Measurements from ENCODE around the gene ZNF865. TPM values are rescaled to one million over a fixed set of nuclear protein-coding genes. Genes with fewer than 3 reads are reported as not detected.
A peak's percentile ranks its signal among the peaks of the same experiment; 100 is the strongest.

ZNF865 gene
- total RNA-seq, 2 experiments from 2014 or later, result 18.3 to 18.6 TPM

DNA sequence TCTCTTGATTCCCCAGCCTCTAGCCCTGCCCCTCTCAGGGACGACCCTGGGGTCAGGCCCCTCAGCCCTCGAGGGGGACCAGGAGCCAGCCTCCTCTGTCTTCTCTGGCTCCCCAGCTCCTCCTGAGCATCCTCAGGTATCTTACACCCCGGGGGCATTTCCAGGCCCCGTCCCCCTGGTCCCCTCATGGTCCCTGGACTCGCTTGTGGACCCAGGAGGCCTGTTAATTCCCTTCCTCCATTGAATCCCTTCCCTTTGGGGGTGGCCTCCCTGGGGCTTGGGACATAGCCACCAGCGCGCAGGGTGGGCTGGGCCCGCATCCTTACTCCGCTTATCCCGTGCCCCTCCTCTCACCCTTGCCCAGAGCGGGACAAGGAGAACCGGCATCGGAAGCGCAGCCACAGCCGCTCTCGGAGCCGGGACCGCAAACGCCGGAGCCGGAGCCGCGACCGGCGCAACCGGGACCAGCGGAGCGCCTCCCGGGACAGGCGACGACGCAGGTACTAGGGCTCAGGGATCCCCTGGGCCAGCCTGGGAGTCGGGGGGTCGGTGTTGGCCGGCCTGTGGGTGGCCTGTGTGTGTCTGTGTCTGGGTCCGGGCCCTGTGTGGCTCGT, 53.5 kb downstream of the ZNF865 start:
- DNase-seq (no peak), ATAC-seq (ENCODE audit: low read depth) (no peak)
- Mint-ChIP-seq H3K4me1 (peaks cover 31% of the 10 kb centered on the region), H3K4me3 (no peak overlapping the region), H3K27me3 (no peaks in the 10 kb centered on the region), H3K27ac (no peak overlapping the region), H3K9me3 (no peaks in the 10 kb centered on the region), H3K36me3 (peaks cover 32% of the 10 kb centered on the region)
- POLR2A ChIA-PET, result no interaction called here

DNA sequence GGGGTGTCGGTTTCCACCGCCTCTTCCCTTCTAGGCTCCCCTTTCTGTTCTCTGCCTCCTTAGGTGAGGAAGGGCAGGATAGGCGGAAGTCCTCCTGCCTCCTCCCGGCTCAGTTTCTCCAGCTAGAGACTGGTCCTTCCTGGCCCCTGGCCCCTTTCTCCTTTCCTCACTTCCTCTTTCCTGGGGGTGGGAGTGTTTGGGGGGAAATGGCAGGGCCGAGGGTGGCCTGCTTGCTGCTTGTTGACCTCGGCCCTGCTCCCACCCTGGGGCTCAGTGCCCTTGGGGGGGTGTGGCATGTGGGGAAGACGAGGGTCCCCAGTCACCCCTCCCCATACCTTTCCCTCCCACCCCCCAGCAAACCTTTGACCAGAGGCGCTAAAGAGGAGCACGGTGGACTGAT, 54.4 kb downstream of the ZNF865 start:
- Mint-ChIP-seq H3K27ac (peak overlapping the region; percentile 79), H3K36me3 (peaks cover 32% of the 10 kb centered on the region), H3K4me1 (peaks cover 31% of the 10 kb centered on the region), H3K9me3 (no peaks in the 10 kb centered on the region), H3K4me3 (no peak overlapping the region), H3K27me3 (no peaks in the 10 kb centered on the region)
- POLR2A ChIA-PET, result interaction anchor here (1.2 kb wide), 1 partner anchor 13 kb away, joined by 3 read pairs; no protein-coding TSS in a partner anchor
- DNase-seq, result no peak
- ATAC-seq (ENCODE audit: low read depth), result no peak

DNA sequence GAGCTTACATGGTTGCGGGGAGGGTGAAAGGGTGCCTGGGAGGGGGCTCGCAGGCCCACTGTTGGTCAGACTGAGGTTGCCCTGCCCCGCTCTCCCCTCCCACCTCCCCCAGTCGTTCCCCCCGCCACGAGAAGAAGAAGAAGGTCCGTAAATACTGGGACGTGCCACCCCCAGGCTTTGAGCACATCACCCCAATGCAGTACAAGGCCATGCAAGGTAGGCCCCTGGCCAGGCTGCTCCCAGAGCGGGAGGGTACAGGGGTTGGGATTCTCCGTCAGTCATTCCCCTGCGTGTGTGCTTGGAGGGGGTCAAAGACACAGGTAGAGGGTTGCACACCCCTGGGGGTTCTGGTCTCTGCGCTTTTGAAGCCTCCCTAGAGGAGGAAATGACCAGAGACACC, 55.0 kb downstream of the ZNF865 start:
- Mint-ChIP-seq H3K4me1 (peaks cover 31% of the 10 kb centered on the region), H3K27ac (no peak overlapping the region)
- no peak for ATAC-seq (ENCODE audit: low read depth)

DNA sequence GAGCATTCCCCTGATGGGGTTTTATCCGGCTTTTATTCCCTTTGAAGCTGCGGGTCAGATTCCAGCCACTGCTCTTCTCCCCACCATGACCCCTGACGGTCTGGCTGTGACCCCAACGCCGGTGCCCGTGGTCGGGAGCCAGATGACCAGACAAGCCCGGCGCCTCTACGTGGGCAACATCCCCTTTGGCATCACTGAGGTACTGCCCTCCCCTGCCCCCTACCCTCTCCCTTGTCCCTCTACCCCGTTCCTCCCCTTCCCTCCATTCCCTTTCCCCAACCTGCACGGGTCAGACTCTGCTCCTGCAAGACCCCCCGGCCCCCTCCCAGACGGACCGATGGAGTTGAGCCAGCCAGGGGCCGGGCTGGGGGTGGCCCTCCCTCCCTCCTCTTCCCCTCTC, 55.5 kb downstream of the ZNF865 start:
- Mint-ChIP-seq H3K9me3 (no peaks in the 10 kb centered on the region), H3K27ac (no peak overlapping the region), H3K4me3 (no peak overlapping the region), H3K36me3 (peaks cover 29% of the 10 kb centered on the region), H3K4me1 (peaks cover 29% of the 10 kb centered on the region), H3K27me3 (no peaks in the 10 kb centered on the region)
- POLR2A ChIA-PET, result no interaction called here
- no peak for ATAC-seq (ENCODE audit: low read depth)
- no peak for DNase-seq

More for the DNA sequence above, 55.0 kb downstream of the ZNF865 start:
- DNase-seq, result no peak
- no peaks in the 10 kb centered on the region for H3K9me3 Mint-ChIP-seq
- no peaks in the 10 kb centered on the region for H3K27me3 Mint-ChIP-seq
- peaks cover 32% of the 10 kb centered on the region for H3K36me3 Mint-ChIP-seq
- no peak overlapping the region for H3K4me3 Mint-ChIP-seq
- POLR2A ChIA-PET, result interaction anchor here (1.2 kb wide), 1 partner anchor 13 kb away, joined by 3 read pairs; no protein-coding TSS in a partner anchor

DNA sequence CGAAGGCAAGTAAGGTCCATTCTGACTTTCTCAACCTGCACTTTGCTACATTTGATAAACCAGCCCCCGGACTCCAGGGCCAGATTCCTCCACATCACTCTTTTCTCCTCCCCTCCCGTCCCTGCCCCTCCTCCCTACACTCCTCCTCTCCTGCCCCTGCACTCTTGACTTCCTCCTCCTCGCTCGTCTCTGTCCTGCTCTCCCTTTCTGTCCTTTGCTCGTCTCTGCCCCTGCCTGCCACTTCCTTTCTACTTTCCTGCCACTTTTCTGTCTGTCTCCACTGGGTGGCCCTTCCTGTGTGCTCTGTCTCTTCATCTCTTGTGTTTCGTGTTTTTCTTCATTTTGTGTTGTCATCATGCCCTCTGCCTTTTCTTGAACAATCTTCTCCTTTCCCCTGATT, 56.4 kb downstream of the ZNF865 start:
- Mint-ChIP-seq H3K9me3 (no peaks in the 10 kb centered on the region), H3K27ac (peak overlapping the region; percentile 17), H3K4me3 (no peak overlapping the region), H3K36me3 (peaks cover 25% of the 10 kb centered on the region), H3K4me1 (peaks cover 22% of the 10 kb centered on the region), H3K27me3 (no peaks in the 10 kb centered on the region)
- DNase-seq (no peak), ATAC-seq (ENCODE audit: low read depth) (no peak)
- POLR2A ChIA-PET, result no interaction called here

DNA sequence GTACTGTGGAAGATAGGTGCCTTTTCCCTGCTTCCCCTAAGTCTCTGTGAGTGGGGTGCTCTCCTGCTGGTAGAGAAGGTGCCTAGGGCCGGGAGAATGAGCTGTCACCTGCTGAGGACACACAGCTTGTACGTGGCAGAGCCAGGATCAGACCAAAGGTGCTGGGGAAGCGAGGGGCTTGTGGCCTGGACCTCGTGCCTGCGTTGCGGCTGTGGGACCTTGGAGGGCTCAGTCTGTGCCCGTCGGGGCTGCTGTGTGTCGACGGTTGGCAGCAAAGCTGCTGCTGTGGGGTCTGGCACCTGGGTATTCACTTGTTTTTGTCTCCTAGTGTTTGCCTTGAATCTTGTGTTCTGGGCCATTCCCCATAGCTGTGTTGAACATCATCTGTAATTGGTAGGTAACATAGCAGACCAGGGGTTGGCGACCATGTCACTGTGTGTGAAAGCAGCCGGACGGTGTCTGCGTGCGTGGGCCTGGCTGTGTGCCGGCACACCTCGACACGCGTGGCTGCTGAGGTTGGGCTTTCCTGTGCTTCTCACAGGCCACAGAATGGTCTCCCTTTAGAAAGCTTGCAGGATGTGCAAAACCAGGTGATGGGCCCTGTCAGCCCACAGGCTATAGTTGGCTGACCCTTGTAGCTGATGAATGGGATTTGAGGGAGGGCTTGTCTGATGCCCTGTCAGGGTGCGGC, 58.5 kb downstream of the ZNF865 start:
- POLR2A ChIA-PET, result no interaction called here
- Mint-ChIP-seq H3K4me3 (no peak overlapping the region), H3K9me3 (no peaks in the 10 kb centered on the region), H3K27ac (no peak overlapping the region), H3K4me1 (peaks cover 10% of the 10 kb centered on the region), H3K27me3 (no peaks in the 10 kb centered on the region), H3K36me3 (peaks cover 17% of the 10 kb centered on the region)
- ATAC-seq (ENCODE audit: low read depth) (no peak), DNase-seq (no peak)

DNA sequence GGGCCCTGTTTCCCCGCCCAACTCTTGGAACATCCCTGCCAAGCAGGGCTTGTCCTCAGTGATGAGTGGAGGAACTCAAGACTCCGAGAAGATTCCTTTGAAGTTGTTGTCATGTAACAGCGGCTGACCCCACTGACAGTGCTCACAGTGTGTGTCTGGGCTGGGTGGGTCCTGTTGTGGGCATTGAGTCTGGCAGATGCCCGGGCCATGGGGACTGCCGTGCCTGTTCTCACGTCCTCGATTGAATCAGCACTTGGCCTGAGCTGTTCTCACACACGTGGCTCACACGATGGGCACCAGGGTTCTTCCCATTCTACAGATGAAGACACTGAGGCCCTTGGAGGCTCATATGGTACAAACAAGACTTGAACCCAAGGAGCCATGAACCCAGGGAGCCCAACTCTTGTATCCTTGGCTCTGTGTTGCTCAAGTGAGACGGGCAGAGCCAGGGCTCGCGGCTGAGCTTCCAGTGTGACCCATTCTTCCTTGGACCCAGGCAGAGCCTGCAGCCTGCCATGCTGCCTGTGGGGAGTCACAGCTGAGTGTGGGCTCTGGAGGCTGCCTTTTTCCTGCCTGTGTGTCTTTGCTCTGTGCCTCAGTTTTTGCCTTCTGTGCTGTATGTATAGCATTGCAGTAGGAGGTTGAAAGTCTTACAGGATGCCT, 61.0 kb downstream of the ZNF865 start:
- Mint-ChIP-seq H3K27me3 (no peaks in the 10 kb centered on the region), H3K36me3 (peaks cover 16% of the 10 kb centered on the region), H3K4me1 (peaks cover 7% of the 10 kb centered on the region), H3K4me3 (no peak overlapping the region), H3K27ac (no peak overlapping the region), H3K9me3 (no peaks in the 10 kb centered on the region)
- POLR2A ChIA-PET, result interaction anchor here (0.8 kb wide), 1 partner anchor 9 kb away, joined by 6 read pairs; no protein-coding TSS in a partner anchor
- DNase-seq (no peak), ATAC-seq (ENCODE audit: low read depth) (no peak)

Other genes starting within 250 kb of the ZNF865 start
- not detected for gene GARIN5B, start 242.4 kb upstream of the ZNF865 start, total RNA-seq
- gene IL11, start 235.2 kb upstream of the ZNF865 start, total RNA-seq, result under 1 TPM; 0.53 to 0.60 TPM
- not detected for gene TMEM190, start 228.8 kb upstream of the ZNF865 start, total RNA-seq
- gene TMEM238, start 221.4 kb upstream of the ZNF865 start, total RNA-seq, result 10 to 100 TPM; 17.0 to 19.8 TPM
- gene RPL28, start 219.7 kb upstream of the ZNF865 start, total RNA-seq, result 1,000 to 10,000 TPM; 3,030 to 3,043 TPM
- gene UBE2S, start 197.9 kb upstream of the ZNF865 start, total RNA-seq, result 100 to 1,000 TPM; 184 to 203 TPM
- not detected for gene SHISA7, start 162.3 kb upstream of the ZNF865 start, total RNA-seq
- 10 to 100 TPM; 13.7 to 16.8 TPM for gene ISOC2, start 144.0 kb upstream of the ZNF865 start, total RNA-seq
- gene C19orf85, start 140.9 kb upstream of the ZNF865 start, total RNA-seq, result not detected
- gene ZNF628, start 129.0 kb upstream of the ZNF865 start, total RNA-seq, result 10 to 100 TPM in 1 of 2 experiments, 1 to 10 TPM in 1; 9.4 to 11.5 TPM
- gene NAT14, start 120.5 kb upstream of the ZNF865 start, total RNA-seq, result 10 to 100 TPM; 14.5 to 15.0 TPM
- gene SSC5D, start 117.2 kb upstream of the ZNF865 start, total RNA-seq, result 1 to 10 TPM in 1 of 2 experiments, under 1 TPM in 1; 0.86 to 1.1 TPM
- not detected for gene SBK2, start 68.5 kb upstream of the ZNF865 start, total RNA-seq
- not detected for gene SBK3, start 60.1 kb upstream of the ZNF865 start, total RNA-seq
- gene ZNF579, start 24.8 kb upstream of the ZNF865 start, total RNA-seq, result 10 to 100 TPM; 10.1 to 10.4 TPM
- 10 to 100 TPM; 16.0 to 18.4 TPM for gene FIZ1, start 6.1 kb upstream of the ZNF865 start, total RNA-seq
- 10 to 100 TPM; 25.2 to 26.6 TPM for gene ZNF524, start 5.4 kb upstream of the ZNF865 start, total RNA-seq
- gene ZNF784, start 18.9 kb downstream of the ZNF865 start, total RNA-seq, result 1 to 10 TPM; 6.3 to 7.6 TPM
- 10 to 100 TPM; 56.6 to 59.8 TPM for gene ZNF580, start 35.4 kb downstream of the ZNF865 start, total RNA-seq
- gene ZNF581, start 38.0 kb downstream of the ZNF865 start, total RNA-seq, result 10 to 100 TPM; 28.6 to 31.7 TPM
- gene CCDC106, start 42.6 kb downstream of the ZNF865 start, total RNA-seq, result 10 to 100 TPM; 12.1 to 13.4 TPM
- gene U2AF2, start 49.4 kb downstream of the ZNF865 start, total RNA-seq, result 100 to 1,000 TPM; 257 to 267 TPM
- gene EPN1, start 69.6 kb downstream of the ZNF865 start, total RNA-seq, result 10 to 100 TPM; 55.3 to 58.2 TPM
- gene NLRP9, start 132.8 kb downstream of the ZNF865 start, total RNA-seq, result not detected
- gene RFPL4A, start 153.4 kb downstream of the ZNF865 start, total RNA-seq, result not detected
- not detected for gene RFPL4AL1, start 163.5 kb downstream of the ZNF865 start, total RNA-seq
- not detected for gene NLRP11, start 226.4 kb downstream of the ZNF865 start, total RNA-seq
- not detected for gene NLRP4, start 230.9 kb downstream of the ZNF865 start, total RNA-seq

Measured in activated naive CD8-positive, alpha-beta T cell treated with anti-CD3 and anti-CD28 coated beads, Interleukin-2, amount 10 ng/mL, durations not matched to agents 7 days and 5 days (primary cell).